Neural progenitor cell (in vitro differentiated cells): ENCODE measurements around the gene CLCF1.

Source experiments
- EZH2 ChIP-seq: fragments of 200-600 bp; sonication (generic); IDR thresholded peaks from 2 replicates; pipeline ENCODE4 v1.6.1; 2017; ENCODE audit warnings: antibody characterized with exemption, mild to moderate bottlenecking, moderate library complexity
- EZH2phosphoT487 ChIP-seq: fragments of 200-600 bp; sonication (generic); IDR thresholded peaks from 2 replicates; pipeline ENCODE4 v1.6.1; 2017; ENCODE audit warnings: antibody characterized with exemption
- TF ChIP-seq, protein P1 (sequence below): fragments of 200-600 bp; sonication (generic); IDR thresholded peaks from 2 replicates; pipeline ENCODE4 v1.5.1; 2017; ENCODE audit warnings: antibody characterized with exemption, mild to moderate bottlenecking

- TF ChIP-seq, protein P1, sequence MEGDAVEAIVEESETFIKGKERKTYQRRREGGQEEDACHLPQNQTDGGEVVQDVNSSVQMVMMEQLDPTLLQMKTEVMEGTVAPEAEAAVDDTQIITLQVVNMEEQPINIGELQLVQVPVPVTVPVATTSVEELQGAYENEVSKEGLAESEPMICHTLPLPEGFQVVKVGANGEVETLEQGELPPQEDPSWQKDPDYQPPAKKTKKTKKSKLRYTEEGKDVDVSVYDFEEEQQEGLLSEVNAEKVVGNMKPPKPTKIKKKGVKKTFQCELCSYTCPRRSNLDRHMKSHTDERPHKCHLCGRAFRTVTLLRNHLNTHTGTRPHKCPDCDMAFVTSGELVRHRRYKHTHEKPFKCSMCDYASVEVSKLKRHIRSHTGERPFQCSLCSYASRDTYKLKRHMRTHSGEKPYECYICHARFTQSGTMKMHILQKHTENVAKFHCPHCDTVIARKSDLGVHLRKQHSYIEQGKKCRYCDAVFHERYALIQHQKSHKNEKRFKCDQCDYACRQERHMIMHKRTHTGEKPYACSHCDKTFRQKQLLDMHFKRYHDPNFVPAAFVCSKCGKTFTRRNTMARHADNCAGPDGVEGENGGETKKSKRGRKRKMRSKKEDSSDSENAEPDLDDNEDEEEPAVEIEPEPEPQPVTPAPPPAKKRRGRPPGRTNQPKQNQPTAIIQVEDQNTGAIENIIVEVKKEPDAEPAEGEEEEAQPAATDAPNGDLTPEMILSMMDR = no peak
- TF ChIP-seq EZH2 (no peak), EZH2phosphoT487 (no peak)
Observed at GRCh38 chr11:67405688-67406339, 32.4 kb upstream of the CLCF1 start.
